Measurements from ENCODE around the gene ATG2A. TPM values are rescaled to one million over a fixed set of nuclear protein-coding genes. Genes with fewer than 3 reads are reported as not detected.

Gene ATG2A
- total RNA-seq, 3 donors from 2014 or later: 20.6 to 24.1 (median 21.7) TPM

GRCh38 chr11:64858467-64859263 lies 58.3 kb downstream of the ATG2A start:
- Mint-ChIP-seq H3K36me3 (ENCODE audit: insufficient read depth) (peaks cover 24% of the 10 kb centered on the region), H3K4me1 (ENCODE audit: low read depth) (peaks cover 92% of the 10 kb centered on the region), H3K9me3 (no peaks in the 10 kb centered on the region), H3K4me3 (peak overlapping the region; percentile 75), H3K27me3 (ENCODE audit: low read depth) (no peaks in the 10 kb centered on the region)
- DNase-seq (peak; percentile 40), ATAC-seq (peak; percentile 35 to 44)

GRCh38 chr11:64857485-64857884 lies 59.5 kb downstream of the ATG2A start:
- H3K4me3 Mint-ChIP-seq: no peak overlapping the region
- no peaks in the 10 kb centered on the region for H3K9me3 Mint-ChIP-seq
- no peaks in the 10 kb centered on the region for H3K27me3 Mint-ChIP-seq (ENCODE audit: low read depth)
- H3K36me3 Mint-ChIP-seq (ENCODE audit: insufficient read depth): peaks cover 24% of the 10 kb centered on the region
- no peak for ATAC-seq
- H3K4me1 Mint-ChIP-seq (ENCODE audit: low read depth): peaks cover 92% of the 10 kb centered on the region
- DNase-seq: no peak

- peak; percentile 28 to 29 for ATAC-seq
- Mint-ChIP-seq H3K36me3 (ENCODE audit: insufficient read depth) (peaks cover 24% of the 10 kb centered on the region), H3K4me1 (ENCODE audit: low read depth) (peaks cover 94% of the 10 kb centered on the region), H3K4me3 (peak overlapping the region; percentile 53), H3K9me3 (no peaks in the 10 kb centered on the region), H3K27me3 (ENCODE audit: low read depth) (no peaks in the 10 kb centered on the region)
- DNase-seq: peak; percentile 44
These were observed 60.4 kb downstream of the ATG2A start for GRCh38 chr11:64856382-64857227.

GRCh38 chr11:64855596-64856304 lies 61.3 kb downstream of the ATG2A start:
- Mint-ChIP-seq H3K27me3 (ENCODE audit: low read depth) (no peaks in the 10 kb centered on the region), H3K4me3 (no peak overlapping the region), H3K9me3 (no peaks in the 10 kb centered on the region), H3K36me3 (ENCODE audit: insufficient read depth) (peaks cover 24% of the 10 kb centered on the region), H3K4me1 (ENCODE audit: low read depth) (peaks cover 94% of the 10 kb centered on the region)
- no peak for DNase-seq
- ATAC-seq: no peak

- Mint-ChIP-seq H3K4me3 (peak overlapping the region; percentile 46), H3K4me1 (ENCODE audit: low read depth) (peaks cover 91% of the 10 kb centered on the region), H3K36me3 (ENCODE audit: insufficient read depth) (peaks cover 20% of the 10 kb centered on the region), H3K27me3 (ENCODE audit: low read depth) (no peaks in the 10 kb centered on the region), H3K9me3 (no peaks in the 10 kb centered on the region)
- DNase-seq (peak; percentile 58), ATAC-seq (no peak)
These were observed 62.2 kb downstream of the ATG2A start for GRCh38 chr11:64854534-64855502.

GRCh38 chr11:64854157-64854533 lies 62.9 kb downstream of the ATG2A start:
- Mint-ChIP-seq H3K36me3 (ENCODE audit: insufficient read depth) (peaks cover 15% of the 10 kb centered on the region), H3K9me3 (no peaks in the 10 kb centered on the region), H3K4me3 (no peak overlapping the region), H3K4me1 (ENCODE audit: low read depth) (peaks cover 91% of the 10 kb centered on the region), H3K27me3 (ENCODE audit: low read depth) (no peaks in the 10 kb centered on the region)
- DNase-seq: no peak
- ATAC-seq: no peak

GRCh38 chr11:64853709-64854108 lies 63.3 kb downstream of the ATG2A start:
- H3K9me3 Mint-ChIP-seq: no peaks in the 10 kb centered on the region
- no peak overlapping the region for H3K4me3 Mint-ChIP-seq
- ATAC-seq: no peak
- DNase-seq: peak; percentile 28
- peaks cover 15% of the 10 kb centered on the region for H3K36me3 Mint-ChIP-seq (ENCODE audit: insufficient read depth)
- no peaks in the 10 kb centered on the region for H3K27me3 Mint-ChIP-seq (ENCODE audit: low read depth)
- H3K4me1 Mint-ChIP-seq (ENCODE audit: low read depth): peaks cover 91% of the 10 kb centered on the region

DNA sequence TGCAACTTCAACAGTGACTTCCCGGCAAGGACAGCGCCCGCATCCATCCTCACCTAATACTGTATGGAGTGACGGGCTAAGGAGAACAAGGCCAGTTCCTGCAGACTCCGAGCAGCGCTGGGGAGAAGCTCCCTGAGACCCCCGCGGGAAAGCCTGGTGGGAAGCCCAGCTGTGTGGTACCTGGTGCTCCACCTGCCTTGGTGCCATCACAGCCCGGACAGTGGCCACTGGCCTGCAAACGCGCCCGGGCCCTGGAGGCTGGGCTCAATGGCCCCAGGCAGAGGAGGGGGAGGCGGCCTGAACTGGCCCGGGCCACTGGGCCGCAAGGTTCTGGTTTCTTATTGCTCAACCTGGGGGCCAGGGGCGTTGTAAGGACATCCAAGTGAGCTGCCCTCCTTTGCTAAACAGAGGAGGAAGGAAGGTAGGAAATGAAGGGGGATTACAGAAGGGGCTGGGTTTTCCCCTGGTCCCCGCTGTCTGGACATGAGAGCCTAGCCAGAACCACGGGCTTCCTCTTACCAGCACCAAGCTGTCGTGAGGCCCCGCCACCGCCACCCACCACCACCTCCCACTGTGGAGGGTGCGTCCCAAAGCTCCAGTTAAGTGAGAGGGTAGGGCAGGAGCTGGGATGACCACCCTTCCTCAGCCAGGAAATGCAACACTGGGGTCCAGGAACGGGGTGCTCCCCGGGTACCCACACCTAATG lies 64.1 kb downstream of the ATG2A start:
- H3K4me1 Mint-ChIP-seq (ENCODE audit: low read depth): peaks cover 91% of the 10 kb centered on the region
- DNase-seq (no peak), ATAC-seq (no peak)
- no peaks in the 10 kb centered on the region for H3K27me3 Mint-ChIP-seq (ENCODE audit: low read depth)
- peaks cover 12% of the 10 kb centered on the region for H3K36me3 Mint-ChIP-seq (ENCODE audit: insufficient read depth)
- H3K9me3 Mint-ChIP-seq: no peaks in the 10 kb centered on the region
- H3K4me3 Mint-ChIP-seq: no peak overlapping the region

- DNase-seq (no peak), ATAC-seq (no peak)
- Mint-ChIP-seq H3K27me3 (ENCODE audit: low read depth) (no peaks in the 10 kb centered on the region), H3K4me3 (no peak overlapping the region), H3K36me3 (ENCODE audit: insufficient read depth) (peaks cover 12% of the 10 kb centered on the region), H3K4me1 (ENCODE audit: low read depth) (peaks cover 92% of the 10 kb centered on the region), H3K9me3 (no peaks in the 10 kb centered on the region)
These were observed 65.1 kb downstream of the ATG2A start for GRCh38 chr11:64851831-64852351.

DNA sequence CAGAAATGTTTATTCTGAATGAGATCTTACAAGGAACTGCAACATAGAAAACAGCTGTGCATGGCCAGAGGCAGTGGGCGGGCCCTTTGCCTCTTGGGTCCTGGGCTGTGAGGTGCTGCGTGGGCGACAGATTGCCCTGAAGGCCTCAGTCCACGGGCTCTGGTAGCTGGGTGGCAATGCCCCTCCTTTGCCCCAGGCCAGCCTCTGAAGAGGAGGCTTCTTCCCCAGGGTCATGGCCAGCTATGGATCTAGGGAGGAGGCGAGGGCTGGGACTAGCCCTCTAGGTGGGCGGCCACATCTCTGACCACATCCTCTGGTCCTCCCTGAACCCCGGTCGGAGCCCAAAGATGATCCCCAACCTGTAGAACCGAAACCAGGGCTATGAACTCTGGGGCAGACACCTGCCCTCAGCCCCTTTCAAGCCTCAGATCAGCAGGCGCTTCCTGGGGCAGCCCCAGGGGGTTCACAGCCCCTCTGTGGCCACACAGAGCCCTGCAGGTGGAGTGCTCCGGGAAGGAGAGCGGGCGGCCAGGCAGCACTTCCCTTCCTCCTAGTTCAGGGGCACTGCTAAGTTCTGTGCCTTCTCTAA lies 65.9 kb downstream of the ATG2A start:
- Mint-ChIP-seq H3K4me3 (peak overlapping the region; percentile 33), H3K27me3 (ENCODE audit: low read depth) (no peaks in the 10 kb centered on the region), H3K4me1 (ENCODE audit: low read depth) (peaks cover 84% of the 10 kb centered on the region), H3K36me3 (ENCODE audit: insufficient read depth) (peaks cover 12% of the 10 kb centered on the region), H3K9me3 (no peaks in the 10 kb centered on the region)
- peak; percentile 52 to 65 for ATAC-seq
- DNase-seq: peak; percentile 45

DNA sequence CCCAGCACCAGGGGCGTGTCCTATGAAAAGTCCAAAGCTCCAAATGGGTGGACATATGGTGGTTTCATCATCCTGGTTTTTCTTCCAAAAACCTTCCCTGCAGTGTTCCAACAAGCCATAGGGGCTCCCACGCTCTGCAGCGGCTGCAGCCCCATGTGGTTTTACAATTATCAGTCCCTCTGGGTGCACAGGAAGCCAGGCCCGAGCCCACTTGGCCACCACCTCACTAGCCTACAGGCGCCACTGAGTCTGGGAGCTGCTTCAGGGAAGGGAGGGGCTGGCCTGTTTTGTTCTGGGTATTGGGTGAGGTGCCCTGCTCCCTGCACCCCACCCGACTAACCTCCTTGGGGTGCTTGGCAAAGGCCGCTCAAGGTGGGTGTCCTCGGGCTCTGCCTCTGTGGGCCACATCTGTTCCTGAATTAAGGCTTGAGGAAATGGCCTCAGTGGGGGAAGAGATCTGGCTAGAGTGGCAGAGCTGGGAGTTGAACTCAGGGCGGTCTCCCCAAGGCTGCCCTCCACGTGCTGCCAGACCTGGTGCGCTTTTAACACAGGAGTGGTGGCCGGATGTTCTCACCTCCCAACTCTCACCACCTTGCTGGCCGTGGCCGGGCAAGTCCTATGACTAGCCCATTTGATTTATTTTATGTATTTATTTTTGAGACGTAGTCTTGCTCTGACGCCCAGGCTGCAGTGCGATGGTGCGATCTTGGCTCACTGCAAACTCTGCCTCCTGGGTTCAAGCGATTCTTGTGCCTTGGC lies 67.2 kb downstream of the ATG2A start:
- Mint-ChIP-seq H3K27me3 (ENCODE audit: low read depth) (no peaks in the 10 kb centered on the region), H3K4me3 (no peak overlapping the region), H3K4me1 (ENCODE audit: low read depth) (peaks cover 76% of the 10 kb centered on the region), H3K9me3 (no peaks in the 10 kb centered on the region), H3K36me3 (ENCODE audit: insufficient read depth) (peaks cover 4% of the 10 kb centered on the region)
- no peak for DNase-seq
- no peak for ATAC-seq
